Measurements from ENCODE around the gene HERC2.
"Not testable (repeated sequence)": the region's sequence is repeated elsewhere in the genome, so short reads cannot be mapped to it uniquely, and the experiment has no call there.

Gene HERC2

GRCh38 chr15:28289694-28290463, 32.1 kb downstream of the HERC2 start:
- H3K4me3 ChIP-seq (ENCODE audit: low read depth, low read length) = no peak overlapping the region
- DNase-seq (ENCODE audit: low read depth) = no peak
- TF ChIP-seq CTCF (IDR thresholded peaks at IDR 0.05; ENCODE audit: low read depth, low read length, missing control alignments) = no peak
- in situ Hi-C loops (cut with HindIII; ENCODE audit: low sequenced_read_pairs) = no loop called here

- in situ Hi-C loops (cut with HindIII; ENCODE audit: low sequenced_read_pairs); DNase-seq (ENCODE audit: low read depth); H3K4me3 ChIP-seq (ENCODE audit: low read depth, low read length): not testable (repeated sequence)
Measured at GRCh38 chr15:28288830-28289693, 32.9 kb downstream of the HERC2 start.

- in situ Hi-C loops (cut with HindIII; ENCODE audit: low sequenced_read_pairs); DNase-seq (ENCODE audit: low read depth); H3K4me3 ChIP-seq (ENCODE audit: low read depth, low read length): not testable (repeated sequence)
Measured at GRCh38 chr15:28286659-28287058, 35.3 kb downstream of the HERC2 start.

GRCh38 chr15:28286031-28286430, 35.9 kb downstream of the HERC2 start:
- no peak overlapping the region for H3K4me3 ChIP-seq (ENCODE audit: low read depth, low read length)
- in situ Hi-C loops (cut with HindIII; ENCODE audit: low sequenced_read_pairs) = no loop called here
- no peak for DNase-seq (ENCODE audit: low read depth)
- TF ChIP-seq CTCF (IDR thresholded peaks at IDR 0.05; ENCODE audit: low read depth, low read length, missing control alignments) = no peak

DNA sequence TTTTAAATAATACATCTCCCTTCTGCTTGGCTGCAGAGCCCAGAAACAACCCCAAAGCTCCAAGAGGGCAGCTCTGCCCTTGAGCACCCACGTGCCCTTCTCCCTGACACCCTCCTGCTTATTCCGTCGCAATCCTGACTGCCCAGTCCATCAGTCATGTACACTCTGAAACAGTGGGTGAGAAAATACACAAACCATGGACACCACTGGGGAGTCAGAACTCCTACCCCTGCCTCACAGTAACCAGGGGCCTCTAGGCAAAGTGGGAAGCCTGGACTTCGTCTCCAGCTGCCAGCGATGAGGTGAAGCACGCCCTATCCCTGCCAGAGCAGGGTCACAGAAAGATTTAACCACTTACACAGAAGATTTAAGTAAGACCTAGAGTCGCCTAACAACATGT, 40.1 kb downstream of the HERC2 start:
- no peak overlapping the region for H3K4me3 ChIP-seq (ENCODE audit: low read depth, low read length)
- DNase-seq (ENCODE audit: low read depth) = no peak
- TF ChIP-seq CTCF (IDR thresholded peaks at IDR 0.05; ENCODE audit: low read depth, low read length, missing control alignments) = no peak
- in situ Hi-C loops (cut with HindIII; ENCODE audit: low sequenced_read_pairs) = no loop called here

DNA sequence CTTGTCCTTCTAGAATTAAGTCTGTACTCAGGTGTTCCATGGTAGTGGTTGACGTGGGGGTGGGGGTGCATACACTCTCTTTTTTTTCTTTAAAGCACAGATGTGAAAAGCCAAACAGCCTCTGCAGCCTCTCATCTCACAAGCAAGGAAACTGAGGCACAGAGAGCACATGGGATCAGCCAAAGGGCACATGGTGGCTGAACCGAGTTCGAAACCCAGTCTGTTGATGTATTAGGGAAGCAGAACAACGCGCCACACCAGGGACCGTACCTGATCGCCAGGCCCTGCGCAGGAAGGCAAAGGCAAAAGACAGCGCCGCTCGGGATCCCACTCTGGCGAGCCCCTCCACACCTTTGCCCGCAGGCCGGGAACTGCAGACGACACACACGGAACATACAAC, 47.3 kb downstream of the HERC2 start:
- H3K4me3 ChIP-seq (ENCODE audit: low read depth, low read length) = no peak overlapping the region
- in situ Hi-C loops (cut with HindIII; ENCODE audit: low sequenced_read_pairs) = no loop called here
- no peak for TF ChIP-seq CTCF (IDR thresholded peaks at IDR 0.05; ENCODE audit: low read depth, low read length, missing control alignments)
- no peak for DNase-seq (ENCODE audit: low read depth)

DNA sequence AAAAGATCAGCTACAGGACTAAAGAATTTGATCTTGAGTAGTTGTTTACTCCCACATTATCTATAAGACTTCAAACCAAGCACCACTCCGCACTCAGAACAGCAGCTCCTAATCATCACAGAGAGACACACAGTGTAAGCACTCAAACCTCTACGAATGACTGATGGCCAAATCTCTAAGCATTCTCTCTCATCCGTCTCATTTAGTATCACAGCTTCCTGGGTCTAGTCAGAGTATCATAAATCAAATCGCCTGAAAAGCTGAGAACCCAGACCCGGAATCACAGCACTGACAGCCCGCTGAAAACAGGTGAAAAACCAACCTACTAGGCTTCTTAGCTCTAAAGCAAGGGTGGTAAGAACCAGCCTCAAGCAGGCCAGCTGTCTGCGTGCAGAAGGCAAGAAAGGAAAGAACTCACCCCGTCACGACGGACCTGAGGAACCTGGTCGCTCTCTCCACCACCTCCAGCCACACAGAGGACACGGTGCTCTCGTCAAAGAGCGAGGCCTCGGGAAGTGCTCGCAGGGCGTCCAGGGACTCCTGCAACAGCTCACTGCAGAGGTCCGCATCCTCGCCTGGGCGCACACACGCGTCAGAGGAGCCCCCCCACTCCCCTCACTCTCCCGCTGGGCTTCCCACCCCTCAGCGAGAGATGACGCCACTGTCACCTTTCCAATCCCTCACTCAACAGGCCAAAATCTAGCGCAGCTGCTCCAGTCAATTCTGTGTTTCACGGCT, 47.9 kb downstream of the HERC2 start:
- no peak overlapping the region for H3K4me3 ChIP-seq (ENCODE audit: low read depth, low read length)
- in situ Hi-C loops (cut with HindIII; ENCODE audit: low sequenced_read_pairs) = no loop called here
- no peak for TF ChIP-seq CTCF (IDR thresholded peaks at IDR 0.05; ENCODE audit: low read depth, low read length, missing control alignments)
- DNase-seq (ENCODE audit: low read depth) = no peak

Data from astrocyte of the cerebellum (primary cell).